Cardiac atrium fibroblast (primary cell): ENCODE measurements around the gene GIMAP7. TPM values are rescaled to one million over a fixed set of nuclear protein-coding genes. Genes with fewer than 3 reads are reported as not detected.

Experiments
- total RNA-seq: library from RNA; depleted of rRNA; stranded (reverse); fragments of >200 nt; gene quantifications from 2 replicates; pipeline ENCODE4 v1.2.3, GENCODE V29; 2015

The GIMAP7 gene
- not detected in 2 replicates for total RNA-seq

DNA sequence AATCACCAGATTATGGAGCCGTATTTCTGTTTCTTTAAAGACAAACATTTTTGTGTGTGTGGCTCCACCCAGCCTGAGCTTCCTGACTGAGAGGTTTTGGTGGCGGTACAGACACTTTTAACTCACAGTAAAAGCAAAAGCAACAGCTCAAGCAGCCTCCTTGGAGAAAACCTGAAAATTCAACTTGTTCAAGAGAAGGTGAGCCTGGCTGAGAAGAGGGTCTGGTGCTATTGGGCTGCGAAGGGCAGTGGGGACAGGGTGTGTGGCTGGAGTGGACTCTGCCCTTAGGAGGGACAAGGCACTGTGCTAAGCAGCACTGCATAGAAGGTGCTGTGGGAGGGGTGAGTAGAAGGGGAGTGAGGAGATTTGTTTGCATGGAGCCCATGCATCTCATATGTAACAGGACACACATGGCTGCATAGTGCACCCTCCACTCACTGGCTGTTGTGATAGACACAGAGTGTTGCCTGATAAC, at the start of gene GIMAP7:
Gene GIMAP7, plus strand, starts transcription at position 125 of the 475 bp plus-strand sequence. CDS start 5,103 bp downstream, outside the sequence.

DNA sequence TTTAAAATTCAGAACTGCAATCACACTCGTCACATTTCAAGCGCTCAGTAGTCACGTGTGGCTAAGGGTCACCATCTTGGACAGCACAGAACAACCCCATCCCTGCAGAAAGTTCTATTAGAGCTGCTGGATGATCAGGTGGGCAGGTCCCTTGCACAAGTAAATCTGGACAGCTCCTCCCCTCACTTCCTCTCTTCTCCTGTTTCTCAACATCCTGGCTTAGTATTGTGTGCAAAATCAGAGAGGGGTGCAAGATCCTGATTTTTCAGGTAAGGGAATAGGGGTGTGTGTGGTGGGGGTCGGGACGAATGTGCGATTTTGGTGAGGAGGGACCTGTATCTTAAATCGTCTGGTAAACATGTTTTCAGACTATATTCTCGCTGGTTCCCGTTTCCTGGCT, 52.5 kb downstream of the GIMAP7 start, which contains the start of gene GIMAP4:
Gene GIMAP4, plus strand, starts transcription at position 222 of the 400 bp plus-strand sequence. CDS start 2,512 bp downstream, outside the sequence.

Other genes with a start within 250 kb of the GIMAP7 start
- gene LRRC61, start 191.5 kb upstream of the GIMAP7 start, total RNA-seq: 0.16 TPM in 1 of 2 replicates, not detected in the other
- gene ACTR3C, start 191.3 kb upstream of the GIMAP7 start, total RNA-seq: not detected in 2 replicates
- 7.8 TPM in 1 of 2 replicates, not detected in the other for gene RARRES2, start 173.2 kb upstream of the GIMAP7 start, total RNA-seq
- 48.1 and 48.2 TPM in 2 replicates for gene REPIN1, start 146.1 kb upstream of the GIMAP7 start, total RNA-seq
- gene ZNF775, start 135.5 kb upstream of the GIMAP7 start, total RNA-seq: 2.3 TPM in 2 replicates
- gene GIMAP8, start 64.2 kb upstream of the GIMAP7 start, total RNA-seq: under 0.01 and 0.81 TPM in 2 replicates
- 1.8 and 3.7 TPM in 2 replicates for gene GIMAP4, start 52.5 kb downstream of the GIMAP7 start, total RNA-seq
- under 0.01 and 0.32 TPM in 2 replicates for gene GIMAP6, start 117.5 kb downstream of the GIMAP7 start, total RNA-seq
- gene GIMAP2, start 170.8 kb downstream of the GIMAP7 start, total RNA-seq: 0.81 and 5.2 TPM in 2 replicates
- 0.81 TPM in 1 of 2 replicates, not detected in the other for gene GIMAP1, start 201.7 kb downstream of the GIMAP7 start, total RNA-seq
- gene GIMAP5, start 222.5 kb downstream of the GIMAP7 start, total RNA-seq: 1.3 TPM in 1 of 2 replicates, not detected in the other